Measurements from ENCODE around the gene HSPBAP1. TPM values are rescaled to one million over a fixed set of nuclear protein-coding genes. Genes with fewer than 3 reads are reported as not detected.

Gene HSPBAP1
- total and polyA plus RNA-seq, 2 of the 13 experiments (the other 11 are each of a cell fraction or from before 2014, with no cell fraction given): 4.2 to 5.1 TPM

DNA sequence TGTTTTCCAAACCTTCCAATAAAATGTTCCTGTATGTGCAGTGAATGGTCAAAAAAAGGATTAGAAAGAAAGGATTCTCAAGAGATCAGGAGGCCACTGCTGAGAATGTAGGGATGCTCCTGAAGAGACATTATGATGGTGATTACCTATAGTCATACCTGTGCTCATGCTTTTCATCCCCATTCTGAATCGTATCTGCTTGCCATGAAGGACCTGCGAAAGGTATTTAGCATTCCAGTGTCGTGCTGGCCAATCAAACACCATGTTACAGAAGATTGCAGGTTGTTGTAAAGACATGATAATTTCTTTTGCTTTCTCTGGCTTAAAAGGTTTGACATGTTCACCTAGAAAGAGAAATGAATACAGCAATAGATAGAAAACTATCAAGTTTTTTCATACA is 16.1 kb downstream of the HSPBAP1 start:
- Histone ChIP-seq H3K27ac (ENCODE audit: extremely low read length, insufficient read depth, low read length) (no peak overlapping the region), H3K27me3 (ENCODE audit: control insufficient read depth in 1 of 2, insufficient read depth in 2 of 2, low read length in 2 of 2) (no peaks in the 10 kb centered on the region), H2AFZ (ENCODE audit: low read length) (no peak overlapping the region), H3K79me2 (ENCODE audit: insufficient read depth, low read length) (no peaks in the 10 kb centered on the region), H4K20me1 (ENCODE audit: insufficient read depth, low read length) (no peaks in the 10 kb centered on the region), H3K9me3 (ENCODE audit: low read length) (no peaks in the 10 kb centered on the region), H3K9ac (ENCODE audit: insufficient read depth, low read depth, low read length) (no peak overlapping the region), H3K4me2 (ENCODE audit: low read depth, low read length) (no peak overlapping the region), H3K36me3 (replicated peaks in 1 of 2; ENCODE audit: control insufficient read depth in 1 of 2, insufficient read depth in 2 of 2, low read length in 2 of 2) (no peaks in the 10 kb centered on the region), H3K4me3 (replicated peaks in 1 of 3; ENCODE audit: insufficient read depth in 1 of 3, low read depth in 2 of 3, low read length in 3 of 3) (no peak overlapping the region), H3K4me1 (ENCODE audit: insufficient read depth, low read length) (no peaks in the 10 kb centered on the region)
- FAIRE-seq: no peak
- ChIA-PET CTCF (ENCODE audit: low intra/inter-chr PET ratio, low total read pairs) (no interaction called here), POLR2A (no interaction called here)
- TF ChIP-seq SMAD3 (CRISPR knock-in tag; IDR thresholded peaks at IDR 0.05) (no peak), NFYB (CRISPR knock-in tag; IDR thresholded peaks at IDR 0.05) (no peak), RBM22 (optimal IDR thresholded peaks at IDR 0.05; ENCODE audit: low read length) (no peak), NR2C2 (CRISPR knock-in tag; IDR thresholded peaks at IDR 0.05; ENCODE audit: borderline replicate concordance) (no peak), ZNF747 (CRISPR knock-in tag; IDR thresholded peaks at IDR 0.05; ENCODE audit: borderline replicate concordance) (no peak), ZNF879 (CRISPR knock-in tag; IDR thresholded peaks at IDR 0.05) (no peak), FOXO1 (CRISPR knock-in tag; IDR thresholded peaks at IDR 0.05) (no peak), HNF4G (IDR thresholded peaks at IDR 0.05; ENCODE audit: borderline replicate concordance, low read depth, low read length) (no peak), HNF4G (CRISPR knock-in tag; IDR thresholded peaks at IDR 0.05; ENCODE audit: borderline replicate concordance, low read depth) (no peak), HNF4A (CRISPR knock-in tag; IDR thresholded peaks at IDR 0.05) (no peak)
- TF ChIP-seq, protein P1, sequence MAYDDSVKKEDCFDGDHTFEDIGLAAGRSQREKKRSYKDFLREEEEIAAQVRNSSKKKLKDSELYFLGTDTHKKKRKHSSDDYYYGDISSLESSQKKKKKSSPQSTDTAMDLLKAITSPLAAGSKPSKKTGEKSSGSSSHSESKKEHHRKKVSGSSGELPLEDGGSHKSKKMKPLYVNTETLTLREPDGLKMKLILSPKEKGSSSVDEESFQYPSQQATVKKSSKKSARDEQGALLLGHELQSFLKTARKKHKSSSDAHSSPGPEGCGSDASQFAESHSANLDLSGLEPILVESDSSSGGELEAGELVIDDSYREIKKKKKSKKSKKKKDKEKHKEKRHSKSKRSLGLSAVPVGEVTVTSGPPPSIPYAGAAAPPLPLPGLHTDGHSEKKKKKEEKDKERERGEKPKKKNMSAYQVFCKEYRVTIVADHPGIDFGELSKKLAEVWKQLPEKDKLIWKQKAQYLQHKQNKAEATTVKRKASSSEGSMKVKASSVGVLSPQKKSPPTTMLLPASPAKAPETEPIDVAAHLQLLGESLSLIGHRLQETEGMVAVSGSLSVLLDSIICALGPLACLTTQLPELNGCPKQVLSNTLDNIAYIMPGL (CRISPR knock-in tag; IDR thresholded peaks at IDR 0.05; ENCODE audit: borderline replicate concordance in 1 of 2, low read depth in 1 of 2): no peak
- TF ChIP-seq, protein P2, sequence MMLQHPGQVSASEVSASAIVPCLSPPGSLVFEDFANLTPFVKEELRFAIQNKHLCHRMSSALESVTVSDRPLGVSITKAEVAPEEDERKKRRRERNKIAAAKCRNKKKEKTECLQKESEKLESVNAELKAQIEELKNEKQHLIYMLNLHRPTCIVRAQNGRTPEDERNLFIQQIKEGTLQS (CRISPR knock-in tag; IDR thresholded peaks at IDR 0.05): no peak
- no TSS peak for BruUV-seq (replicated peaks)
- WGBS (ENCODE audit: low lambda C conversion rate): 94% methylated on average over 3 of the region's 3 CpGs
- in situ Hi-C loops (cut with HindIII; ENCODE audit: extremely low pct_ligation_motif_present, low pct_unique_long_range_greater_than_20kb) (no loop called here), intact Hi-C loops (cut with micrococcal nuclease; ENCODE audit: unreplicated experiment) (no loop called here)
- no peak for ATAC-seq
- DNase-seq (ENCODE audit: low spot score): no peak

All from HepG2 (cell line).